OCI-LY7 (cell line): Measurements from ENCODE around the gene GPRC5A.

ENCODE experiments used
- CTCF ChIP-seq: fragments of 200-600 bp; sonication (generic); conservative IDR thresholded peaks from 2 replicates; pipeline ENCODE4 v1.5.1; 2014; ENCODE audit warnings: mild to moderate bottlenecking, antibody characterized with exemption, low read length, moderate library complexity, mixed read lengths
- EZH2phosphoT487 ChIP-seq: fragments of 200-600 bp; sonication (generic); IDR thresholded peaks from 2 replicates; pipeline ENCODE4 v1.6.1; 2018; ENCODE audit warnings: low read depth, borderline replicate concordance, mild to moderate bottlenecking, mixed run types, antibody characterized with exemption, low read length, moderate library complexity, mixed read lengths

DNA sequence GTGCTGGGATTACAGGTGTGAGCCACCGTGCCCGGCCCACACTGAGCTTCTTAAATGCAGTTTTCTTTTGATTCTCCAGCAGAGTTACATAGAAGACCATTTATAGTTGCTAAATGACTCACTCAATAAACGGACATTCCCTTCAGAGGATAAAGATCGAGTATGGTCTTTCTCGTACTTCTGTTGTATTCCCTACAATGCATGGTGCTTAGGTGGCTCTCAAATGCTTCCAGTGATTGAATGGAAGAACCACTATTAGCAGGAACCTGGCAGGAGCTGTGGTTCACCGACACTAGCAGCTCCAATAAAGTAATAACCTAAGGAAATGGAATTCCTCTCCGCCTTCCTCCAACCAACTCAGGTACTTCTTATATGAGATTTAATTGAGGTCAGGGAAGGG lies 3.9 kb upstream of the GPRC5A start:
- no peak for TF ChIP-seq CTCF
- TF ChIP-seq EZH2phosphoT487: no peak
